Measurements from ENCODE around the gene CSRNP3.
A peak's percentile ranks its signal among the peaks of the same experiment; 100 is the strongest.

Gene CSRNP3

GRCh38 chr2:165536851-165537499 lies 67.5 kb downstream of the CSRNP3 start:
- no peak for DNase-seq
- TF ChIP-seq GATA1 (IDR thresholded peaks at IDR 0.05; ENCODE audit: low read depth, low read length) = no peak
- TF ChIP-seq POLR2A (IDR thresholded peaks at IDR 0.05; ENCODE audit: low read length) = no peak

DNA sequence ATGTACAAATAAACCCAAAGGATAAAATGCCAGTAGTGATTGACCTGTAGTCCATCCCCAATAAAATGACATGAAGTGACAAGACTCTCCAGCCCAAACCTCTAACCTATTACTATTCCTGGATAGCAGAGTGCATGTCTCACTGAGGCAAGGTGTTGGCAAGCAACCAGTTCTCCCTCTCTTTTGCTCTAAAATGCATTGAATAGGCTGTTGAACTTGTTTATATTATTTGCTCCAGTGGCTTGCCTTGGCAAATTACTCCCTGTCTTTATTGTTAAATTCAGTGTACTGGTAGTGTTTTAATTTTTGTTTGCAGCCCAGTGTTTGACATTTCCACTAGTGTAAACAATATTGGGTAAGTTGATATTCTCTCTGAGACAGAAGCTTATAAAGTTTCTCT lies 70.5 kb downstream of the CSRNP3 start:
- no peak for DNase-seq

GRCh38 chr2:165544897-165545296 lies 75.4 kb downstream of the CSRNP3 start:
- no peak for DNase-seq
- no peak for TF ChIP-seq POLR2A (IDR thresholded peaks at IDR 0.05; ENCODE audit: low read length)
- TF ChIP-seq GATA1 (IDR thresholded peaks at IDR 0.05; ENCODE audit: low read depth, low read length) = no peak

More for the DNA sequence above, 70.5 kb downstream of the CSRNP3 start:
- TF ChIP-seq POLR2A (IDR thresholded peaks at IDR 0.05; ENCODE audit: low read length) (no peak), GATA1 (IDR thresholded peaks at IDR 0.05; ENCODE audit: low read depth, low read length) (no peak)

- no peak for DNase-seq
- TF ChIP-seq GATA1 (IDR thresholded peaks at IDR 0.05; ENCODE audit: low read depth, low read length) (no peak), POLR2A (IDR thresholded peaks at IDR 0.05; ENCODE audit: low read length) (no peak)
Measured at GRCh38 chr2:165547900-165548299, 78.4 kb downstream of the CSRNP3 start.

DNA sequence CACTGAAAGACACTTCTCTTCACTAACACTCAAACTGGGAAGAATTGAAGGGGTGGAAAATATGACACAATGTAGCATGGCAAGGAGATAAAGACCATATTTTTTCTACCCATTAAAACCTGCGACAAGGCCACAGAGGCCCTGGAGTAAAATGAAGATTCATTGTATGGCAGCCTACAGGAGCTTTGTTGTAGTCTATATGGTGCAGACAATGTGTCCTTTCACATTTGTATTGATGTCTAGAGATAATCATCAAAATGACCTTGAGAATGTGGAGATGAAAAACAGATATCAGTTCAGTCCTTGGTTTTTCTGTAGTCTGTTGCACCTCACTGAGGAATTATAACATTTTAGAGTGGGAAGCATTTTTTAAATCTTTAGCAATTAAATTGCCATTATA lies 80.1 kb downstream of the CSRNP3 start:
- TF ChIP-seq POLR2A (IDR thresholded peaks at IDR 0.05; ENCODE audit: low read length) (no peak), GATA1 (IDR thresholded peaks at IDR 0.05; ENCODE audit: low read depth, low read length) (no peak)
- no peak for DNase-seq

DNA sequence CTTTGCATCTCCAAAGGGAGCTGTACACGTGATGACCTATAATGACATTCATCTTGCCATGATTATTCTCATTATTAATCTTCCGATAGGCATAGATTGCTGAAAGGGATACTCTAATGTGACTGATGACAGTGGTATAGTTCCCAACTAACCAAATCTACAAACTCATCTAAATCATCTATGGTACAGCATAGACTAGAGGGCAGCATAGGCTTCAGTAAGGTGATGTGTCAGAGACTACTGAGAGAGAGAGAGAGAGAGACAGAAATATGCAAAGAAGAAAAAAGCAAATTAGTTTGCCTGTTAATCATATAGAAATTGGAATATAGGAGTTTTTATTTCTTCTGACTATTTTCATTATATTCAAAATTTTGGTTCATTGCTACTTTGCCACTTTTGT lies 89.3 kb downstream of the CSRNP3 start:
- DNase-seq = no peak
- no peak for TF ChIP-seq GATA1 (IDR thresholded peaks at IDR 0.05; ENCODE audit: low read depth, low read length)
- no peak for TF ChIP-seq POLR2A (IDR thresholded peaks at IDR 0.05; ENCODE audit: low read length)

- no peak for DNase-seq
- no peak for TF ChIP-seq GATA1 (IDR thresholded peaks at IDR 0.05; ENCODE audit: low read depth, low read length)
- TF ChIP-seq POLR2A (IDR thresholded peaks at IDR 0.05; ENCODE audit: low read length) = no peak
Measured at GRCh38 chr2:165560377-165560988, 91.0 kb downstream of the CSRNP3 start.

- no peak for DNase-seq
- TF ChIP-seq GATA1 (IDR thresholded peaks at IDR 0.05; ENCODE audit: low read depth, low read length) (no peak), POLR2A (IDR thresholded peaks at IDR 0.05; ENCODE audit: low read length) (no peak)
Measured at GRCh38 chr2:165561516-165561915, 92.0 kb downstream of the CSRNP3 start.

- no peak for DNase-seq
- no peak for TF ChIP-seq GATA1 (IDR thresholded peaks at IDR 0.05; ENCODE audit: low read depth, low read length)
- TF ChIP-seq POLR2A (IDR thresholded peaks at IDR 0.05; ENCODE audit: low read length) = no peak
Measured at GRCh38 chr2:165562233-165562632, 92.7 kb downstream of the CSRNP3 start.

DNA sequence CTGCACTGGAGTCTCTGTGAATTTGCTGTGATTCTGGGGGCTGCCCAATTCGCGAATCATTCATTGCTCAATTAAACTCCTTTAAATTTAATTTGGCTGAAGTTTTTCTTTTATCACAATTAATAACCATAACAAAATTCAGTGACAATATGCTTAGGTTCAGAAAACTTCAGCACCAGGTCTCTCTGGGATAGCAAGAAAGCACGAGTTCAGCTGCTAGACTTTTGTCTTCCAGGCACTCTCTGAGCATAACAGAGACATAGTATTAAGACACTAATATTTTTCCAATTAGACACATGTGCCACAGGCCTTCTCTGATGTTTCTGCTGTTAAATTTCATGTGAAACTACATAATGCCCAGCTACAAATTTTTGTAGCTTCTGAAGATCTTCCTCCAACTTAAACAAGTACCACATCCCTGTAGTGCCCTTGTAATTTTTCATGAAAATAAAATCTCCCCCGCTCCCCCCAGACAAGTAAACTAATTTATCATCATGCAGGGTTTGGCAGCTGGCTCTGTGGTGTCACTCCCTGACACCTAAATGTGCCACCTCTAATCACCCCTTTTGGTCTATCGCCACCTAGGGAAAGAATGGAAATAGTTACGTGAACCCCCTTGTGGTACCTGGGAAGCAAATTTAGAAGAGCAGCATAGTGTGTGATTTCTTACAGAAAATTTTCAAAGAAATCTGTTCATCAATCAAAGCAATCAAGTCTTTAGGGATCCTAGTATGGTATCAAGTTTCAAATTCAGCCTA lies 94.1 kb downstream of the CSRNP3 start:
- no peak for TF ChIP-seq GATA1 (IDR thresholded peaks at IDR 0.05; ENCODE audit: low read depth, low read length)
- peak in 1 of 2 experiments; percentile 9 for DNase-seq

- DNase-seq = no peak
- no peak for TF ChIP-seq POLR2A (IDR thresholded peaks at IDR 0.05; ENCODE audit: low read length)
- no peak for TF ChIP-seq GATA1 (IDR thresholded peaks at IDR 0.05; ENCODE audit: low read depth, low read length)
Measured at GRCh38 chr2:165566008-165566407, 96.5 kb downstream of the CSRNP3 start.

DNA sequence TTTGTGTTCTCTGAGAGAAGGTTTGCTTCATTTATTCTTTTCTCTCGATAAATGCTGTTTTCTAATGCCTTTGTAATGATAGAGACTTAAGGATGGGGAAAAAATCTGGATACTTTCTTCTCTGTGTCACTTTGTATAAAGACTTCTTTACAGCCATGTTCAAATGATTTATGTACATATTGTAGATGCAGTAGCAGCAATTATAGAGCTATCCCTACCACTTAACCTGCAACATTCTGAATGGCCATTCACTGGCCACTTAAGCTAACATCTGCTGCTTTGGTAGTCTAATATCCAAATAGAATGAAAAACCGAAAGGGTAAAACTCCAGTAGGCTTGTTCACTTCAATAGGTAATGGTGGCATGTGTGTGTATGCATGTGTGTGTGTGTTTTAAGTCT lies 97.8 kb downstream of the CSRNP3 start:
- TF ChIP-seq GATA1 (IDR thresholded peaks at IDR 0.05; ENCODE audit: low read depth, low read length) (no peak), POLR2A (IDR thresholded peaks at IDR 0.05; ENCODE audit: low read length) (no peak)
- DNase-seq = no peak

GRCh38 chr2:165568361-165568760 lies 98.9 kb downstream of the CSRNP3 start:
- TF ChIP-seq GATA1 (IDR thresholded peaks at IDR 0.05; ENCODE audit: low read depth, low read length) (no peak), POLR2A (IDR thresholded peaks at IDR 0.05; ENCODE audit: low read length) (no peak)
- no peak for DNase-seq

DNA sequence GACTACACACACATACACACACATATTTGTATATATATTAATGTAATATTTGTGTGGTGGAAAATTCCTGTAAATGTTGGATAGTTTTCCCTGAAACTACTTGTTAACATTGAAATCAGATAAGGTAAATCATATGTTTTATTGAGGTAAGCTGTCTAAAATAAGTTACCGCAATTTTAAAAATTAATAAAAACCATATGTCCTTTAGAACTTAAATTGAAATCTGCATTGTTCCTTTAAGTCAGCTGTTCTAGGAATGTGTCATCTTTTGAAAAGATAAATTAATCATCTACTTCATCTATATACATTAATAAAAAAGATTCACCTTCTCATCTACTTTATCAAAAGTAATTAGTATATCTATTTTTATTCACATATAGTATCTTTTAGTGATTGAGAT lies 102.0 kb downstream of the CSRNP3 start:
- no peak for DNase-seq
- no peak for TF ChIP-seq POLR2A (IDR thresholded peaks at IDR 0.05; ENCODE audit: low read length)
- no peak for TF ChIP-seq GATA1 (IDR thresholded peaks at IDR 0.05; ENCODE audit: low read depth, low read length)

DNA sequence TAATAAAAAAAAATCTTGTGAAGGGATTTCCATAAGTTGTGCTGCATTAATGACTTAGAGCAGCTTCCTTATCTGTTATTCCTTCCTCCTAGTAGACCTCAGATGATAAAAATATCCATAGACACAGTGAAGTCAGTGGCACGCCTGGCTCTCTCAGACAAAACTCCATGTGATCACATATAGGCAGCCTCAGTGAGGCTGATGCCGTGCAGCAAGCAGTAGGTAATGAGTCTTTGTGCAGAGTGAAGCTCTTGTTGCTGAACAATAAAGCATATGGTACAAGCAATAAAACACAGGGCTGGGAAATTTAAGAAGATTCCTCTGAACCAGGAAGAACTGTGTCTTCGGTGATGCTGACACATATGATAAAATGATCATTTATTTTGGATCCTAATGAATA lies 102.7 kb downstream of the CSRNP3 start:
- peak in 1 of 2 experiments; percentile 7 for DNase-seq
- no peak for TF ChIP-seq GATA1 (IDR thresholded peaks at IDR 0.05; ENCODE audit: low read depth, low read length)
- no peak for TF ChIP-seq POLR2A (IDR thresholded peaks at IDR 0.05; ENCODE audit: low read length)

All from erythroblast (primary cell).